H1 (cell line): Measurements from ENCODE around the gene LRP1-AS. TPM values are rescaled to one million over a fixed set of nuclear protein-coding genes. Genes with fewer than 3 reads are reported as not detected.

ENCODE experiments used
- CTCF ChIA-PET: fragments of 300-600 bp; sonication (Branson Sonifier 250); formaldehyde crosslinking; loops from one replicate; lab custom pipeline; 2021; ENCODE audit not compliant: partially characterized antibody; lab: Charles Lee
- POLR2A ChIA-PET: fragments of 300-600 bp; sonication (Branson Sonifier 250); formaldehyde crosslinking; loops from one replicate; lab custom pipeline; 2021; ENCODE audit warnings: inconsistent platforms; ENCODE audit not compliant: partially characterized antibody; lab: Charles Lee
- DNase-seq, 2 experiments: peaks; one replicate each; pipeline versions ENCODE4 v3.0.0 to v3.0.0-alpha.2; 2010 to 2022; ENCODE audit warnings: low spot score in 2 of 2, low read depth in 1 of 2, mixed read lengths in 1 of 2
- FAIRE-seq: peaks from 2 replicates; lab custom pipeline; 2011; peaks lifted over from hg19 to GRCh38; lab: Jason Lieb, UNC
- H2AFZ ChIP-seq: 2 replicates; pipeline ENCODE4 v1.8.1; 2012; ENCODE audit warnings: low read length, inconsistent platforms
- H2AK5ac ChIP-seq: 2 replicates; pipeline ENCODE4 v1.6.1; 2013; ENCODE audit warnings: low read depth, low read length
- H2BK120ac ChIP-seq: replicated peaks from 2 replicates; pipeline ENCODE3; 2013; ENCODE audit warnings: low read depth, low read length, inconsistent platforms
- H2BK12ac ChIP-seq: 2 replicates; pipeline ENCODE4 v1.6.1; 2013; ENCODE audit warnings: low read depth, low read length
- H2BK15ac ChIP-seq: 2 replicates; pipeline ENCODE4 v1.6.1; 2013; ENCODE audit warnings: low read length
- H2BK20ac ChIP-seq: 2 replicates; pipeline ENCODE4 v1.6.1; 2013; ENCODE audit warnings: low read length
- H2BK5ac ChIP-seq: 2 replicates; pipeline ENCODE4 v1.6.1; 2013; ENCODE audit warnings: low read depth, low read length
- H3K14ac ChIP-seq: 2 replicates; pipeline ENCODE4 v1.6.1; 2013; ENCODE audit warnings: inconsistent platforms; ENCODE audit not compliant: insufficient read length
- H3K18ac ChIP-seq: 2 replicates; pipeline ENCODE4 v1.6.1; 2013; ENCODE audit warnings: low read length; ENCODE audit errors: extremely low read depth
- H3K23ac ChIP-seq: 2 replicates; pipeline ENCODE4 v1.6.1; 2013; ENCODE audit warnings: inconsistent platforms; ENCODE audit not compliant: insufficient read length
- H3K23me2 ChIP-seq: 2 replicates; pipeline ENCODE4 v1.6.1; 2013; ENCODE audit warnings: low read depth, low read length
- H3K27ac ChIP-seq: 2 replicates; pipeline ENCODE4 v1.6.1; 2011; ENCODE audit warnings: low read depth, low read length, inconsistent platforms
- H3K27me3 ChIP-seq, 4 experiments: replicated peaks in 1 of 4; 1 replicate in 1 of 4; 2 replicates in 3 of 4; pipeline versions ENCODE4 v1.6.1 to v1.8.1; 2011 to 2013; ENCODE audit warnings: low read length in 3 of 4, mild to moderate bottlenecking in 3 of 4, inconsistent platforms in 2 of 4, mixed read lengths in 2 of 4, moderate library complexity in 1 of 4; ENCODE audit not compliant: control insufficient read depth in 3 of 4, insufficient read depth in 3 of 4; ENCODE audit errors: extremely low read depth in 1 of 4
- H3K36me3 ChIP-seq, 4 experiments: 2 replicates each; pipeline versions ENCODE4 v1.6.1 to v1.8.1; 2011 to 2013; ENCODE audit warnings: mild to moderate bottlenecking in 4 of 4, low read length in 3 of 4, moderate library complexity in 2 of 4, control low read depth in 1 of 4, inconsistent platforms in 1 of 4; ENCODE audit not compliant: insufficient read depth in 4 of 4, control insufficient read depth in 2 of 4
- H3K4ac ChIP-seq: replicated peaks from 2 replicates; pipeline ENCODE3; 2013; ENCODE audit warnings: low read length, low read depth, mixed read lengths, inconsistent platforms; ENCODE audit not compliant: insufficient read length
- H3K4me1 ChIP-seq, 4 experiments: replicated peaks in 1 of 4; 1 replicate in 1 of 4; 2 replicates in 3 of 4; pipeline versions ENCODE4 v1.6.1 to v1.8.1; 2011 to 2013; ENCODE audit warnings: low read length in 3 of 4, inconsistent platforms in 2 of 4, mixed read lengths in 1 of 4; ENCODE audit not compliant: insufficient read depth in 4 of 4, control insufficient read depth in 3 of 4
- H3K4me2 ChIP-seq, 2 experiments: 2 replicates each; pipeline versions ENCODE4 v1.6.1 to v1.8.1; 2011 to 2013; ENCODE audit warnings: low read depth in 2 of 2, low read length in 2 of 2, control low read depth in 1 of 2, inconsistent platforms in 1 of 2, mild to moderate bottlenecking in 1 of 2; ENCODE audit not compliant: insufficient read depth in 1 of 2
- H3K4me3 ChIP-seq, 4 experiments: fragments of 200-600, 300-600 bp in 1 of 4; sonication (generic), shearing (Covaris generic), sonication (Bioruptor Twin) in 1 of 4; 2 replicates each; pipeline versions ENCODE4 v1.5.1 to v1.8.1; 2011 to 2016; ENCODE audit warnings: low read length in 4 of 4, low read depth in 3 of 4, control low read depth in 2 of 4, inconsistent platforms in 2 of 4, mild to moderate bottlenecking in 2 of 4, mixed read lengths in 1 of 4, moderate library complexity in 1 of 4; ENCODE audit not compliant: insufficient read depth in 2 of 4; ENCODE audit errors: extremely low read depth in 1 of 4
- H3K56ac ChIP-seq: replicated peaks from 2 replicates; pipeline ENCODE3; 2013; ENCODE audit warnings: low read depth, mild to moderate bottlenecking, mixed read lengths, low read length, inconsistent platforms; ENCODE audit not compliant: insufficient read length
- H3K79me1 ChIP-seq: 2 replicates; pipeline ENCODE4 v1.6.1; 2013; ENCODE audit warnings: low read depth, low read length, control low read depth
- H3K79me2 ChIP-seq, 2 experiments: 2 replicates each; pipeline versions ENCODE4 v1.6.1 to v1.8.1; 2012 to 2013; ENCODE audit warnings: low read length in 2 of 2, mild to moderate bottlenecking in 2 of 2, inconsistent platforms in 1 of 2; ENCODE audit not compliant: insufficient read depth in 2 of 2, control insufficient read depth in 1 of 2
- H3K9ac ChIP-seq, 4 experiments: replicated peaks in 1 of 4; 1 replicate in 1 of 4; 2 replicates in 3 of 4; pipeline versions ENCODE4 v1.6.1 to v1.8.1; 2011 to 2013; ENCODE audit warnings: low read depth in 3 of 4, low read length in 3 of 4, control low read depth in 2 of 4, mild to moderate bottlenecking in 2 of 4, moderate library complexity in 2 of 4, inconsistent platforms in 1 of 4; ENCODE audit errors: extremely low read depth in 1 of 4
- H3K9me3 ChIP-seq, 2 experiments: 2 replicates each; pipeline versions ENCODE4 v1.6.1 to v1.8.1; 2012 to 2013; ENCODE audit warnings: mild to moderate bottlenecking in 2 of 2, moderate library complexity in 2 of 2, control low read depth in 1 of 2, inconsistent platforms in 1 of 2, low read depth in 1 of 2, low read length in 1 of 2, mixed read lengths in 1 of 2; ENCODE audit not compliant: insufficient read depth in 2 of 2
- H4K20me1 ChIP-seq, 2 experiments: replicated peaks in 1 of 2; 2 replicates each; pipeline versions ENCODE3 to v1.8.1; 2011 to 2013; ENCODE audit warnings: inconsistent platforms in 2 of 2, low read length in 2 of 2, mild to moderate bottlenecking in 1 of 2; ENCODE audit not compliant: insufficient read depth in 2 of 2, control insufficient read depth in 1 of 2
- H4K5ac ChIP-seq: 2 replicates; pipeline ENCODE4 v1.6.1; 2013; ENCODE audit warnings: low read length, low read depth, mixed read lengths, inconsistent platforms; ENCODE audit not compliant: insufficient read length
- H4K8ac ChIP-seq: 2 replicates; pipeline ENCODE4 v1.8.0; 2013; ENCODE audit warnings: mild to moderate bottlenecking, moderate library complexity, low read length, inconsistent platforms; ENCODE audit not compliant: insufficient read depth; ENCODE audit errors: extremely low read depth
- H4K91ac ChIP-seq: replicated peaks from 2 replicates; pipeline ENCODE3; 2013; ENCODE audit warnings: low read length, mixed read lengths, inconsistent platforms; ENCODE audit not compliant: insufficient read length
- BACH1 ChIP-seq: IDR thresholded peaks from 2 replicates; pipeline ENCODE4 v1.6.1; 2012; ENCODE audit warnings: low read length, improper control_type of control experiment
- CEBPB ChIP-seq: IDR thresholded peaks from 2 replicates; pipeline ENCODE4 v1.6.1; 2012; ENCODE audit warnings: low read depth, low read length
- CTBP2 ChIP-seq: IDR thresholded peaks from 2 replicates; pipeline ENCODE4 v1.7.0; 2011; ENCODE audit warnings: borderline replicate concordance, mild to moderate bottlenecking, moderate library complexity, mixed read lengths, low read length; ENCODE audit not compliant: insufficient read depth, insufficient read length
- EZH2 ChIP-seq: fragments of 200-600 bp; sonication (generic); IDR thresholded peaks from 2 replicates; pipeline ENCODE4 v1.7.1; 2012; ENCODE audit warnings: low read depth, mild to moderate bottlenecking, moderate library complexity, low read length, inconsistent platforms; ENCODE audit not compliant: severe bottlenecking
- KDM1A ChIP-seq: fragments of 200-600, 300-600 bp; sonication (generic); IDR thresholded peaks from 2 replicates; pipeline ENCODE4 v1.7.1; 2016; ENCODE audit warnings: mild to moderate bottlenecking, low read length, borderline replicate concordance
- NANOG ChIP-seq: IDR thresholded peaks from 2 replicates; pipeline ENCODE4 v1.6.1; 2011; ENCODE audit warnings: low read length, low read depth, mild to moderate bottlenecking, inconsistent platforms; ENCODE audit not compliant: insufficient read depth, poor library complexity, severe bottlenecking
- RBBP5 ChIP-seq: IDR thresholded peaks from 2 replicates; pipeline ENCODE4 v1.7.1; 2012; ENCODE audit warnings: low read depth, mild to moderate bottlenecking, inconsistent platforms, low read length, moderate library complexity, borderline replicate concordance
- SP1 ChIP-seq: IDR thresholded peaks from 2 replicates; pipeline ENCODE4 v1.6.1; 2011; ENCODE audit warnings: low read depth, low read length
- TCF12 ChIP-seq: IDR thresholded peaks from 2 replicates; pipeline ENCODE4 v1.6.1; 2011; ENCODE audit warnings: low read depth, mild to moderate bottlenecking, low read length
- WGBS, 2 experiments: shearing (Covaris generic) in 1 of 2; methylation state at CpG; one replicate each; pipeline versions ENCODE4 v1.1.6 to v1.1.7; 2013 to 2015; ENCODE audit warnings: low lambda C conversion rate in 2 of 2, mixed read lengths in 2 of 2, inconsistent platforms in 1 of 2, low coverage in 1 of 2, missing lambda C conversion rate in 1 of 2; ENCODE audit not compliant: insufficient replicate concordance in 2 of 2, insufficient coverage in 1 of 2, insufficient read length in 1 of 2; ENCODE audit errors: extremely low coverage in 1 of 2, missing lambda C conversion rate in 1 of 2; 5-methylcytosine and 5-hydroxymethylcytosine counted together
- polyA plus RNA-seq, 7 experiments: library from polyadenylated mRNA; depleted of rRNA in 3 of 7; stranded (reverse) in 5 of 7; unstranded in 2 of 7; fragments of >200 nt in 5 of 7; fragments of 200-250 nt in 2 of 7; gene quantifications; 1 replicate in 5 of 7; 2 replicates in 1 of 7; 4 replicates in 1 of 7; pipeline versions ENCODE4 v1.2.1 to v1.2.3, GENCODE V29; 2011 to 2013; ENCODE audit warnings: missing spikeins in 2 of 7, mixed read lengths in 2 of 7
- total RNA-seq: library from RNA; stranded (reverse); fragmentation: NEBNext Ultra II Directional; extraction: Animal tissue kit (Norgen Biotek cat#: 25700); gene quantifications from 2 replicates; pipeline ENCODE4 v1.2.1, GENCODE V29; 2021

The LRP1-AS gene
- total and polyA plus RNA-seq, 2 of the 8 experiments (the other 6 are each of a cell fraction or from before 2014, with no cell fraction given) = not detected

DNA sequence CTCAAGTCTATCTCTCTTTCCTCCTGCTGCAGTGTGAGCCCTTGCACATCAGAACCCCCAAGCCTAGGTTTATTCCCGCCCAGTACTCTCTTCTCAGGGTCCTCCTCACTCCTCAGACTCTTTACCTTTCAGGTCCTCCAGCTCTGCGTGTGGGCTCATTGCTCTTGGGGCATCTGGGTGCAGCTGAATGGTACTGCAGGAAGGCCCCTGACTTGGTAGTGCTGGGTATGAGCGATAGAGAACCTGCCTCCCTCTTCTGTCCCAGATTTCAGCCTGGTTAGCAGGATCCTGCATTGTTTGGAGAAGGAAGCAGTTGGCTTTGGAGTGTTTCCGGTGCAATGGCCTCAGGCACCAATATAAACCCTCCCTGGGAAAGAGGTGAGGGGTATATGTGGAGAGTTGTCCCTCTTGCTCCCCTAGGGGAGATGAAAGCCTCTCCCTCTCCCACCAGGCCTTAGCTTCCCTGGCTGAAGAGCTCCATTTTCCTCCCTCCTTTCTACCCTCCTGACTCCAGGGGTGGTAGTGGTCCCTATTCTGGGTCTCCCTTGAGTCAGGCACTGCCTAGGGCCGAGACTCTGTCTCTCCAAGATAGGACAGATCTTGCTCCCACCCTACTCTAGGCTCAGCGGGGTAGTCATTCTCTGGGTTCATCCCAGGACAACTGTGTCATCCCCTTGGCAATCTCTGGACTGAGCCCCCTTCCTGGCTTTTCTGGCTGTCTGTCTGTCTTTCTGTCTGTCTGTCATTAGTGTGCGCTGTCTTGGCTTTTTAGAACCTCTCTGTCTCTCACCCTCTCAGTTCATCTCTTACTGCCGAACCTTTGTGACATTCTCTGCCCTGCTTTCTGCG lies 15.3 kb downstream of the LRP1-AS start:
- Histone ChIP-seq H3K4me3 (peak overlapping the region in 1 of 4 experiments; percentile 11; a peak in 1 of 8 replicates), H3K79me1 (peaks cover 13% of the 10 kb centered on the region), H4K91ac (no peak overlapping the region), H4K5ac (no peak overlapping the region), H2BK12ac (peak overlapping the region; percentile 28; the same call in 1 of the 2 replicates), H3K4me2 (peak overlapping the region; percentile 39 to 86; a peak in 3 of 4 replicates), H3K4me1 (peaks cover 28 to 59% (median 37%) of the 10 kb centered on the region in 4 experiments), H3K79me2 (peaks cover 7 to 72% of the 10 kb centered on the region in 2 experiments; a peak in 3 of 4 replicates), H4K8ac (no peak overlapping the region), H3K27me3 (no peaks in the 10 kb centered on the region), H3K23me2 (peaks cover 4% of the 10 kb centered on the region; the same call in 1 of the 2 replicates), H3K9ac (no peak overlapping the region), H3K23ac (no peak overlapping the region), H4K20me1 (peaks cover 8 to 18% of the 10 kb centered on the region in 2 experiments), H3K56ac (no peak overlapping the region), H2BK20ac (peak overlapping the region; percentile 80; the same call in 1 of the 2 replicates), H3K18ac (no peak overlapping the region; the same call in none of the 2 replicates), H3K14ac (no peak overlapping the region), H3K9me3 (no peaks in the 10 kb centered on the region), H2BK5ac (no peak overlapping the region; the same call in 1 of the 2 replicates), H2BK15ac (0 out of 2 replicates have a peak overlapping the region, but pooled peaks have one; percentile 72), H2AFZ (no peak overlapping the region), H3K4ac (no peak overlapping the region), H3K27ac (no peak overlapping the region), H2AK5ac (peak overlapping the region; percentile 45; the same call in 1 of the 2 replicates), H3K36me3 (peaks cover 0 to 4% (median 0%) of the 10 kb centered on the region in 4 experiments; a peak in 2 of 8 replicates), H2BK120ac (no peak overlapping the region)
- POLR2A ChIA-PET = interaction anchor here (0.7 to 9.3 kb wide), 16 partner anchors 10 to 111 kb away, joined by 3 to 105 read pairs (median 4); partner anchors contain the start of genes LRP1-AS, SHMT2 and STAT6
- no peak for TF ChIP-seq NANOG
- TF ChIP-seq BACH1 = no peak
- TF ChIP-seq CEBPB = no peak
- no peak for TF ChIP-seq KDM1A
- TF ChIP-seq EZH2 = no peak
- no peak for TF ChIP-seq CTBP2
- no peak for TF ChIP-seq SP1
- no peak for TF ChIP-seq TCF12
- no peak for TF ChIP-seq RBBP5
- CTCF ChIA-PET = interaction anchor here (1.0 to 19.8 kb wide), 10 partner anchors 9 to 108 kb away, joined by 3 to 305 read pairs (median 4); partner anchors contain the start of genes LRP1-AS and STAT6
- FAIRE-seq = no peak
- WGBS, 2 experiments = 81% methylated on average over 9 of the region's 9 CpGs; no CpG with 5 or more reads in 1 of the 2 experiments
- DNase-seq = no peak
